ENCODE results near the gene NCOA7. TPM values are rescaled to one million over a fixed set of nuclear protein-coding genes. Genes with fewer than 3 reads are reported as not detected.

The NCOA7 gene
- total and polyA plus RNA-seq, 10 of the 15 experiments (the other 5 are each of a cell fraction or from before 2014, with no cell fraction given) = 18.9 to 50.3 (median 34.2) TPM

GRCh38 chr6:125886914-125887313, 96.2 kb downstream of the NCOA7 start:
- in situ Hi-C loops (cut with MboI) = no loop called here

More at GRCh38 chr6:125886914-125887313, 96.2 kb downstream of the NCOA7 start:
- Histone ChIP-seq H2AFZ (ENCODE audit: control insufficient read depth, low read depth, low read length) (no peak overlapping the region), H3K4me1 (ENCODE audit: control insufficient read depth, insufficient read depth, low read length) (no peaks in the 10 kb centered on the region), H3K9ac (ENCODE audit: control insufficient read depth, insufficient read depth, low read length) (no peak overlapping the region), H3K9me3 (replicated peaks; ENCODE audit: control insufficient read depth, insufficient read depth, low read length) (no peaks in the 10 kb centered on the region), H3K4me3 (no peak overlapping the region), H3K27ac (ENCODE audit: control insufficient read depth, insufficient read depth) (no peak overlapping the region), H3K4me2 (ENCODE audit: control insufficient read depth, insufficient read depth) (no peak overlapping the region), H3K36me3 (ENCODE audit: control insufficient read depth in 2 of 2, insufficient read depth in 2 of 2, low read length in 1 of 2) (peaks cover 1 to 10% of the 10 kb centered on the region in 2 experiments; a peak in 3 of 4 replicates), H3K27me3 (replicated peaks in 1 of 2; ENCODE audit: control insufficient read depth in 2 of 2, insufficient read depth in 2 of 2, low read length in 1 of 2) (no peaks in the 10 kb centered on the region), H3K79me2 (ENCODE audit: control insufficient read depth, insufficient read depth, low read length) (no peaks in the 10 kb centered on the region), H4K20me1 (ENCODE audit: control insufficient read depth, insufficient read depth) (no peaks in the 10 kb centered on the region)
- ChIA-PET POLR2A (no interaction called here), RAD21 (ENCODE audit: unreplicated experiment) (no interaction called here), CTCF (interaction anchor here (1.1 to 5.3 kb wide), 2 partner anchors 19 to 88 kb away, joined by 3 to 38 read pairs; no protein-coding TSS in a partner anchor), SMC1A (ENCODE audit: uncharacterized antibody, unreplicated experiment) (interaction anchor here (0.6 to 2.0 kb wide), 4 partner anchors 32 to 96 kb away, joined by 3 to 4 read pairs (median 3); partner anchors contain the start of gene NCOA7)
- DNase-seq (ENCODE audit: low read depth, low spot score) (no peak), FAIRE-seq (no peak), ATAC-seq (no peak)
- intact Hi-C loops (cut with micrococcal nuclease; ENCODE audit: unreplicated experiment) = no loop called here
- WGBS (ENCODE audit: insufficient coverage, insufficient replicate concordance, low lambda C conversion rate, missing lambda C conversion rate) = 72% methylated on average over 2 of the region's 2 CpGs
- no TSS peak for BruUV-seq (replicated peaks)
- TF ChIP-seq ATF2 (IDR thresholded peaks at IDR 0.05; ENCODE audit: low read length) (no peak), E2F8 (IDR thresholded peaks at IDR 0.05; ENCODE audit: low read depth, partially characterized antibody) (no peak), ELK1 (IDR thresholded peaks at IDR 0.05; ENCODE audit: low read depth, low read length) (no peak), MYB (IDR thresholded peaks at IDR 0.05; ENCODE audit: borderline replicate concordance, low read depth, low read length) (no peak), FOXM1 (IDR thresholded peaks at IDR 0.05; ENCODE audit: low read depth, low read length) (no peak), USF1 (IDR thresholded peaks at IDR 0.05; ENCODE audit: borderline replicate concordance, extremely low read length, insufficient read depth, low read depth, low read length) (no peak), CHD1 (IDR thresholded peaks at IDR 0.05; ENCODE audit: low read depth, low read length) (no peak), KLF5 (IDR thresholded peaks at IDR 0.05; ENCODE audit: partially characterized antibody) (no peak), RAD51 (IDR thresholded peaks at IDR 0.05) (no peak), ZNF274 (IDR thresholded peaks at IDR 0.05; ENCODE audit: insufficient read depth, insufficient read length) (no peak), JUND (IDR thresholded peaks at IDR 0.05; ENCODE audit: low read depth, low read length) (no peak), E2F4 (IDR thresholded peaks at IDR 0.05; ENCODE audit: low read depth, low read length) (no peak), SIN3A (IDR thresholded peaks at IDR 0.05; ENCODE audit: low read depth, low read length) (no peak)

All from GM12878 (cell line).